Measurements from ENCODE around the gene UBXN7.
"Not testable (repeated sequence)": the region's sequence is repeated elsewhere in the genome, so short reads cannot be mapped to it uniquely, and the experiment has no call there.

Gene UBXN7

DNA sequence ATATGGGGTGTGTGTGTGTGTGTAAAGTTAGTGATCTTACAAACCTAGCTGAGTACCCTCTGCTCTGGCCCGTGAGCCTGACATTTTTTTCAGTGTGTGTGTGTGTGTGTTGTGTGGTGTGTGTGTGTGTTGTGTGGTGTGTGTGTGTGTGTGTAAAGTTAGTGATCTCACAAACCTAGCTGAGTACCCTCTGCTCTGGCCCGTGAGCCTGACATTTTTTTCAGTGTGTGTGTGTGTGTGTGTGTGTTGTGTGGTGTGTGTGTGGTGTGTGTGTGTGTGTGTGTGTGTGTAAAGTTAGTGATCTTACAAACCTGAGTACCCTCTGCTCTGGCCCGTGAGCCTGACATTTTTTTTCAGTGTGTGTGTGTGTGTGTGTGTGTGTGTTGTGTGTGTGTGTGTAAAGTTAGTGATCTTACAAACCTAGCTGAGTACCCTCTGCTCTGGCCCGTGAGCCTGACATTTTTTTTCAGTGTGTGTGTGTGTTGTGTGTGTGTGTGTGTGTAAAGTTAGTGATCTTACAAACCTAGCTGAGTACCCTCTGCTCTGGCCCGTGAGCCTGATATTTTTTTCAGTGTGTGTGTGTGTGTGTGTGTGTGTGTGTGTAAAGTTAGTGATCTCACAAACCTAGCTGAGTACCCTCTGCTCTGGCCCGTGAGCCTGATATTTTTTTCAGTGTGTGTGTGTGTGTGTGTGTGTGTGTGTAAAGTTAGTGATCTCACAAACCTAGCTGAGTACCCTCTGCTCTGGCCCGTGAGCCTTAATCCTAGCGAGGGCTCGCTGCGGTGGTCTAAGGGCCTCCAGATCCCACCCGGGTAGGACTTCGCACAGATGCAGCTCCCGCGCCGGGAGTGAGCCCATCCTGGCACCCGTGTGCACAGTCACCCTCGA, 115.2 kb downstream of the UBXN7 start:
- DNase-seq (ENCODE audit: low spot score): not testable (repeated sequence)

DNA sequence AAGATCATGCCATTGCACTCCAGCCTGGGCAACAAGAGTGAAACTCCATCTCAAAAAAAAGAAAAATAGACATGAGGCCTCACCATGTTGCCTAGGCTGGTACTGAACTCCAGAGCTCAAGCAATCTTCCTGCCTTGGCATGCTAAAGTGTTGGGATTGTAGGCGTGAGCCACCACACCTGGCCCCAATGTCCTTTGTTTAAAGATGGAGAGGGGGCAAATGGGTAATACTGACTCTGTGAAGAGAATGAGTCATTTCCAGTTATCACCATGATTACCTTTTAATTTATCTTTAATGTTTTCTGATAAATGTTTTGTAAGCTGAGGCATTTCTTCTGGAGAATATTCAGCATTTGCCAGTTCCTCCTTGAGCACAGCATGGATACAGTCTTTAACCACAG, 116.4 kb downstream of the UBXN7 start:
- no peak for DNase-seq (ENCODE audit: low spot score)

DNA sequence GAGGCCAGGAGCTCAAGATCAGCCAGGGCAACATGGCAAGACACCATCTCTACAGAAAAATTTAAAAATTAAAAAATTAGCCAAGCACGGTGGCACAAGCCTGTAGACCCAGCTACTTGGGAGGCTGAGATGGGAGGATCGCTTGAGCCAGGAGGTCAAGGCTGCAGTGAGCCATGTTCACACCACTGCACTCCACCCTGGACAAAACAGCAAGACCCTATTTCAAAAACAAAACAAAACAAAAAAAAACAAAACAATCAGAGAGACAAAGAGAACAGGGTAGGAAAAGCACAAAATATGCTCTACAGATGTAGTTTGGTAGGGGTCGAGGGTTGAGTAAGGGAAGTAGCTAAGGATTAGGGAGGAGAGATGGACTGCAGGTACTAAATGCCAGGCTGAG, 117.6 kb downstream of the UBXN7 start:
- DNase-seq (ENCODE audit: low spot score): no peak

DNA sequence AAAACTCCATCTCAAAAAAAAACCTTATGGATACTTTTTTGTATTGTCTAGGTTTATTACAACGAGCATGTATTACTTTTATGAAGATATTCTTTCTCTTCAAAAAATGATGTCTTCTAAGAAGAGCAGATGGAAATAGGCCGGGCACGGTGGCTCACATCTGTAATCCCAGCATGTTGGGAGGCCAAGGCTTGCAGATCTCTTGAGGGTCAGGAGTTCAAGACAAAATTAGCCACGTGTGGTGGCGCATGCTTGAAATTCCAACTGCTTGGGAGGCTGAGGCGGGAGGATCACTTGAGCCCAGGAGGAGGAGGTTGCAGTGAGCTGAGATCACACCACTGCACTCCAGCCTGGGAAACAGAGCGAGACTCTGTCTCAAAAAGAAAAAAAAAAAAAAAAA, 118.1 kb downstream of the UBXN7 start:
- not testable (repeated sequence) for DNase-seq (ENCODE audit: low spot score)

DNA sequence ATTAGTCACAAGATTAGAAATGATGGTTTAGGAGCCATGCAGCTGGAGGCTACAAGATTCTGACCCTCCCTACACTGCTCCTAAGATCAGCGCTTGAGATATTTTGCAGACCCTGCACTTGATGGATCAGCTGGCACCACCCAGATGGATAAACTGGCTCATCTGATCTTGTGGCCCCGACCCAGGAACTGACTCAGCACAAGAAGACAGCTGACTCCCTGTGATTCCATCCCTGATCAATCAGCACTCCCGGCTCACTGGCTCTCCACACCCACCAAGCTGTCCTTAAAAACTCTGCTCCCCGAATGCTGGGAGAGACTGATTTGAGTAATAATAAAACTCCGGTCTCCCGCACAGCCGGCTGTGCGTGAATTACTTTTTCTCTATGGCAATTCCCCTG, 129.3 kb downstream of the UBXN7 start:
- DNase-seq (ENCODE audit: low spot score): not testable (repeated sequence)

DNA sequence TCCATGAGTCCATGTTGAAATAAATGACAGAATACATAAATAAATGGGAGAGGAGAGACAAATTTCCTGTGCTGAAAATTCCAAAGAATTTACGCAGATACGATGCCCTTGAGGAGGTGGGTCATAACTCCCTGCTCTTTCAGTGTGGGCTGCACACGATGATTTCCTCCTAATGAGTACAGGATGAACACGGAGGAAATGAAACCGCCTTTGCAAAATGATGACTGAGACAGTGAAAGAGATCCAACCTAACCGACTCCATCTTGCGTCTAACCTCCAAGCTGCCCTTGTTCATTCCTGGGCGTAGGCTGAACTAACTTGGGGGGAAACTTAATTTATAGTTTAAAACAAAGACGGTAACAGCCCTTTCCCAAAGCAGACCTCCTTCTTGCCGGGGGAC, 129.7 kb downstream of the UBXN7 start:
- not testable (repeated sequence) for DNase-seq (ENCODE audit: low spot score)

DNA sequence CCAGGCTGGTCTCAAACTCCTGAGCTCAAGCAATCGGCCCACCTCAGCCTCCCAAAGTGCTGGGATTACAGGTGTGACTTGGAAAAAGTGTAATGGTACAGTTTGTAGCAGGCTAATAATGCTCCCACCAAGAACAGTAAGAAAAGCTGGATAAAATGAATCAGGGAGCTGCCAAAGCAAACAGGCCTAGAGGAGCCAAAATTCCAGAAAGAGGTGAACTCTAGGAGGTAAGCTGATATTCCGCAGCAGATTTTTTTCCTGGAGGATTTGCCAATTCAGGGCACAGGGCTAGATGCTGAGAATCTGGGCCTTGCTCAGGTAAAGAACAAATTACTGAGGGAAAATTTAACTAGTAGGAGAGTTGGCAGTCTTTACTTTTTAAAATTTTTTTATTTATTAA, 133.7 kb downstream of the UBXN7 start:
- DNase-seq (ENCODE audit: low spot score): no peak
